Stimulated activated naive CD4-positive, alpha-beta T cell (primary cell): ENCODE data around the gene ZSCAN16.

Source experiments
- DNase-seq, 6 experiments: peaks; one replicate each; lab custom pipeline; 2025; lab: John Stamatoyannopoulos, UW

The ZSCAN16 gene

GRCh38 chr6:28134015-28134414, 9.6 kb downstream of the ZSCAN16 start:
- DNase-seq: peak in 3 of 6 experiments; percentile 4 to 6 (median 5)

- no peak for DNase-seq
Observed at GRCh38 chr6:28134716-28135115, 10.3 kb downstream of the ZSCAN16 start.

GRCh38 chr6:28135393-28135792, 11.0 kb downstream of the ZSCAN16 start:
- DNase-seq: peak in 1 of 6 experiments; percentile 10

GRCh38 chr6:28136585-28137504, 12.4 kb downstream of the ZSCAN16 start:
- peak; percentile 39 to 70 (median 59) for DNase-seq

- DNase-seq: peak in 2 of 6 experiments; percentile 9 to 37
Observed at GRCh38 chr6:28137505-28137981, 13.1 kb downstream of the ZSCAN16 start.

GRCh38 chr6:28139860-28140543, 15.6 kb downstream of the ZSCAN16 start:
- peak in 1 of 6 experiments; percentile 6 for DNase-seq

GRCh38 chr6:28140616-28141015, 16.2 kb downstream of the ZSCAN16 start:
- no peak for DNase-seq

GRCh38 chr6:28141500-28142329, 17.3 kb downstream of the ZSCAN16 start, which contains the start of gene ZKSCAN8:
Gene ZKSCAN8, plus strand, starts transcription at chr6:28141883. Its CDS starts 6,525 bp downstream, at chr6:28148408.
- DNase-seq: peak; percentile 51 to 79 (median 66)

- no peak for DNase-seq
Observed at GRCh38 chr6:28142446-28142845, 18.0 kb downstream of the ZSCAN16 start.

- DNase-seq: no peak
Observed at GRCh38 chr6:28145231-28145630, 20.8 kb downstream of the ZSCAN16 start.

GRCh38 chr6:28152531-28152930, 28.1 kb downstream of the ZSCAN16 start:
- DNase-seq: no peak

GRCh38 chr6:28153546-28153945, 29.1 kb downstream of the ZSCAN16 start:
- DNase-seq: no peak

- DNase-seq: no peak
Observed at GRCh38 chr6:28154357-28154756, 29.9 kb downstream of the ZSCAN16 start.

GRCh38 chr6:28158318-28158717, 33.9 kb downstream of the ZSCAN16 start:
- no peak for DNase-seq

GRCh38 chr6:28159029-28159607, 34.7 kb downstream of the ZSCAN16 start:
- no peak for DNase-seq

- no peak for DNase-seq
Observed at GRCh38 chr6:28160233-28160632, 35.8 kb downstream of the ZSCAN16 start.

- peak; percentile 66 to 88 (median 76) for DNase-seq
Observed at GRCh38 chr6:28161410-28162079, 37.1 kb downstream of the ZSCAN16 start.

GRCh38 chr6:28165563-28165962, 41.2 kb downstream of the ZSCAN16 start:
- no peak for DNase-seq

GRCh38 chr6:28167068-28167467, 42.7 kb downstream of the ZSCAN16 start:
- no peak for DNase-seq

GRCh38 chr6:28167926-28168325, 43.5 kb downstream of the ZSCAN16 start:
- no peak for DNase-seq

GRCh38 chr6:28171271-28171670, 46.9 kb downstream of the ZSCAN16 start:
- DNase-seq: no peak
